ENCODE data around the gene ASB12.

The ASB12 gene

DNA sequence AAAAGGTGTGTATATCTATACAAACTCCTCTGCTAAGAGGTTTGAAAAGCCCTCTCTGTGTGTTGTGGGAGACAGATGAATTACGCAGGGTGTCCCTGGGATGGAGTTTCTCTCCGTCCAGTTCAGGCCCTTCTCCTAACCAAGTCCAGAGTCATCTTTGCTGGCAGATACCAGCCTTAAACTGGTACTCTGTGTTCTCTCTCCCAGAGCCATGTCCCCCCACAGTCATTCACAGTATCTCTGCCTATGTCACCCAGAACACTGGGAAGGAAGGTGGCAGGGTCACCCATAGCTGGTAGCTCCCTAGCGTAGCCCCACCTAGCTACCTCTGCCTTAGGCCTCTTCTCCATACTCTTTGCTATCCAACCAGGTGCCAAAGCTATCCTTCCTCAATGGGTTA, 33.8 kb downstream of the ASB12 start:
- no peak for DNase-seq (ENCODE audit: low spot score)
- in situ Hi-C loops (cut with MboI; ENCODE audit: low sequenced_read_pairs, unreplicated experiment) = no loop called here
- TF ChIP-seq, protein P1, sequence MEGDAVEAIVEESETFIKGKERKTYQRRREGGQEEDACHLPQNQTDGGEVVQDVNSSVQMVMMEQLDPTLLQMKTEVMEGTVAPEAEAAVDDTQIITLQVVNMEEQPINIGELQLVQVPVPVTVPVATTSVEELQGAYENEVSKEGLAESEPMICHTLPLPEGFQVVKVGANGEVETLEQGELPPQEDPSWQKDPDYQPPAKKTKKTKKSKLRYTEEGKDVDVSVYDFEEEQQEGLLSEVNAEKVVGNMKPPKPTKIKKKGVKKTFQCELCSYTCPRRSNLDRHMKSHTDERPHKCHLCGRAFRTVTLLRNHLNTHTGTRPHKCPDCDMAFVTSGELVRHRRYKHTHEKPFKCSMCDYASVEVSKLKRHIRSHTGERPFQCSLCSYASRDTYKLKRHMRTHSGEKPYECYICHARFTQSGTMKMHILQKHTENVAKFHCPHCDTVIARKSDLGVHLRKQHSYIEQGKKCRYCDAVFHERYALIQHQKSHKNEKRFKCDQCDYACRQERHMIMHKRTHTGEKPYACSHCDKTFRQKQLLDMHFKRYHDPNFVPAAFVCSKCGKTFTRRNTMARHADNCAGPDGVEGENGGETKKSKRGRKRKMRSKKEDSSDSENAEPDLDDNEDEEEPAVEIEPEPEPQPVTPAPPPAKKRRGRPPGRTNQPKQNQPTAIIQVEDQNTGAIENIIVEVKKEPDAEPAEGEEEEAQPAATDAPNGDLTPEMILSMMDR (IDR thresholded peaks at IDR 0.05; ENCODE audit: borderline replicate concordance, control extremely low read depth, extremely low read depth, insufficient read depth, missing control alignments) = no peak

DNA sequence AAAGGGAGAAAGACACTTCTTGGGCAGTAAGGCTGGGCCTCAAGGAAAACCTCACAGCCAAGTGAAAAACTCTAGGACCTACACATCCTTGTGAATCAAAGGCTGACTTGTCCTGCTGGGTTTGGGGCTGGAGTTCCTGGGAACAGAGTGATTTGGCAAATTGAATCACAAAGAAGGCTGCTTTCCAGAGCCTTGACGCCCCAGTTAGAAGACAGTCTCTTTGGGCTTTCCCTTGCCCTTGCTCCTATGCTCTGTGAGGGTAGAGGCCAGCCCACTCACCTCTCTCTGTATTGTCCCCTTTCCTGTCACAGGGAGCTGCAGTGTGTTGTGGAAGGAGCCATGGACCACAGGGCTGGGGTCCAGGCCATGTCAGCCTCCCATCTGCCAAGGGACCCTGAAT, 34.5 kb downstream of the ASB12 start:
- in situ Hi-C loops (cut with MboI; ENCODE audit: low sequenced_read_pairs, unreplicated experiment) = no loop called here
- TF ChIP-seq, protein P1 (IDR thresholded peaks at IDR 0.05; ENCODE audit: borderline replicate concordance, control extremely low read depth, extremely low read depth, insufficient read depth, missing control alignments) = no peak
- no peak for DNase-seq (ENCODE audit: low spot score)

GRCh38 chrX:64192673-64193072, 37.7 kb downstream of the ASB12 start:
- in situ Hi-C loops (cut with MboI; ENCODE audit: low sequenced_read_pairs, unreplicated experiment) = no loop called here
- TF ChIP-seq, protein P1 (IDR thresholded peaks at IDR 0.05; ENCODE audit: borderline replicate concordance, control extremely low read depth, extremely low read depth, insufficient read depth, missing control alignments) = no peak
- DNase-seq (ENCODE audit: low spot score) = no peak

GRCh38 chrX:64192040-64192439, 38.4 kb downstream of the ASB12 start:
- in situ Hi-C loops (cut with MboI; ENCODE audit: low sequenced_read_pairs, unreplicated experiment) = no loop called here
- no peak for DNase-seq (ENCODE audit: low spot score)
- TF ChIP-seq, protein P1 (IDR thresholded peaks at IDR 0.05; ENCODE audit: borderline replicate concordance, control extremely low read depth, extremely low read depth, insufficient read depth, missing control alignments) = no peak

DNA sequence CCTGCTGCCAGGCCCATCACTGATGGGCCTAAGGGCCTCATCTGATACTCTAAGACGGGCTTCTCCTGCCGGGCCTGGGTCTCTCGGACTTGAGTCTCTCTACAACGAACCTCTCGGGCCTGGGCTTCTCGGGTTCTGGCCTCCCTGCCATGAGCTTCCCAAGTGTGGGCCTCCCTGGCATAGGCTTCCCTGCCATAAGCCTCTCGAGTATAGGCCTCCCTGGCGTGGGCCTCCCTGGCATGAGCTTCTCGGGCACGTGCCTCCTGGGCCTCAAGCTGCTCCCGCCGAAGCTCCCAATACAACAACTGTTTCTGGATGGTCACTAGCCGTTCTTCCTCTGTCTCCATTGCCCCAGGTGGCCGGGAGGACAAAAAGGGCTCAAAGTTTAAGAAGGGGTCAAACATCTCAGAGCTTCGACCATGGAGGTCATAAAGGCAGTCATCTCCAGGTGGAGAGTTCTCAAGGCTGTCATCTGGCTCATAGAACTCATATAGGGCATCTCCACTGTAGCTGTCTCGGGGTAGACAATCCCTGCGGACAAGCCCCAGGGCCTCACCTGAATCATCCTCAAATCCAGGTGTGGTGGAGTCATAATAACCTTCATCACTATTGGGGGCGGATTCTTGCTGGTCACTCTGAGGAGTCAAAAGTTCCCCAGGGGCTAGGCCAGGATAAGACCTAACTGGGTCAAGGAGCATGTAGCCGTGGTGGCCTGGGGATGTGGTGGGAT, 39.0 kb downstream of the ASB12 start:
- TF ChIP-seq, protein P1 (IDR thresholded peaks at IDR 0.05; ENCODE audit: borderline replicate concordance, control extremely low read depth, extremely low read depth, insufficient read depth, missing control alignments) = no peak
- no peak for DNase-seq (ENCODE audit: low spot score)
- in situ Hi-C loops (cut with MboI; ENCODE audit: low sequenced_read_pairs, unreplicated experiment) = no loop called here

DNA sequence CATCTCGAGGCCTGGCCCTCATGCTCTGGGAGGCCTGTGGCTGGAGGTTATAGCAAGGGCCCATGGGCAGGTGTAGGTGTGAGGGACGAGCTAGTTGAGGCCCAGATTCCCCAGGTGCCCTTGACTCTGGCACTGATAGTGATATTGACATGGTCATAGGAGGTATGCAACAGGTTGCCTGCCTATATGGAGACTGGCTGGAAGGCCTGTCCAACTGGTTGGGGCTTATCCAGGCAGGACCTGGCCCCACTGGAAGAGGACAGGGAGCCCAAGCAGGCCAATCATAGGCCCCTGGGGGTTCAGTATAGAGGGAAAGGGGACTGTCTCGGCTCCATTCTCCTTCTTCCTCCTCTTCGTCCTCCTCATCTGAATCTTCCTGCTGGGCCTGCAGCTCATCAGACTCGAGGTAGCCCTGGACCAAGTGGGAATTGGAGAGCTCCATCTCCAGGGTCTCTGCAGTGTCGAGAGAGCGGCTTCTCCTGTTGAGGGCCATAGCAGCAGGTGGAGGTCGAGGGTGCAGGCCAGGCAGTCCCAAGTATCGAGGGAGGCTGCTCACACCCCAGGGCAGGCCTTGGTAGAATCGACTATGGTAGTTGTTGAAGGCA, 40.2 kb downstream of the ASB12 start:
- DNase-seq (ENCODE audit: low spot score) = no peak
- TF ChIP-seq, protein P1 (IDR thresholded peaks at IDR 0.05; ENCODE audit: borderline replicate concordance, control extremely low read depth, extremely low read depth, insufficient read depth, missing control alignments) = no peak
- in situ Hi-C loops (cut with MboI; ENCODE audit: low sequenced_read_pairs, unreplicated experiment) = no loop called here
